ENCODE data around the gene LRMDA. TPM values are rescaled to one million over a fixed set of nuclear protein-coding genes. Genes with fewer than 3 reads are reported as not detected.

LRMDA gene
- total RNA-seq, 3 donors from 2014 or later: 8.3 to 17.1 (median 11.1) TPM

GRCh38 chr10:76296957-76297356 is 865.5 kb downstream of the LRMDA start:
- H3K27ac ChIP-seq: no peak overlapping the region
- no peak for DNase-seq (ENCODE audit: low spot score in 2 of 2)

GRCh38 chr10:76297358-76297757 is 865.9 kb downstream of the LRMDA start:
- Histone ChIP-seq H3K4me1 (no peaks in the 10 kb centered on the region), H3K27ac (no peak overlapping the region), H3K4me3 (no peak overlapping the region), H3K36me3 (no peaks in the 10 kb centered on the region), H3K9me3 (no peaks in the 10 kb centered on the region), H3K27me3 (no peaks in the 10 kb centered on the region)
- intact Hi-C loops (cut with DNase I; ENCODE audit: low total_unique reads): no loop called here
- TF ChIP-seq CTCF (IDR thresholded peaks at IDR 0.05) (no peak), POLR2A (IDR thresholded peaks at IDR 0.05) (no peak), POLR2AphosphoS5 (IDR thresholded peaks at IDR 0.05) (no peak)
- DNase-seq (ENCODE audit: low spot score in 2 of 2): no peak

More at GRCh38 chr10:76296957-76297356, 865.5 kb downstream of the LRMDA start:
- no peak for TF ChIP-seq CTCF (IDR thresholded peaks at IDR 0.05)
- TF ChIP-seq POLR2AphosphoS5 (IDR thresholded peaks at IDR 0.05): no peak
- TF ChIP-seq POLR2A (IDR thresholded peaks at IDR 0.05): no peak
- H3K36me3 ChIP-seq: no peaks in the 10 kb centered on the region
- no peaks in the 10 kb centered on the region for H3K4me1 ChIP-seq
- H3K27me3 ChIP-seq: no peaks in the 10 kb centered on the region
- intact Hi-C loops (cut with DNase I; ENCODE audit: low total_unique reads): no loop called here
- no peak overlapping the region for H3K4me3 ChIP-seq
- no peaks in the 10 kb centered on the region for H3K9me3 ChIP-seq

- no peak overlapping the region for H3K4me3 ChIP-seq
- H3K27ac ChIP-seq: no peak overlapping the region
- H3K36me3 ChIP-seq: no peaks in the 10 kb centered on the region
- no peak for TF ChIP-seq CTCF (IDR thresholded peaks at IDR 0.05)
- TF ChIP-seq POLR2A (IDR thresholded peaks at IDR 0.05): no peak
- TF ChIP-seq POLR2AphosphoS5 (IDR thresholded peaks at IDR 0.05): no peak
- no peaks in the 10 kb centered on the region for H3K9me3 ChIP-seq
- DNase-seq (ENCODE audit: low spot score in 2 of 2): no peak
- no peaks in the 10 kb centered on the region for H3K27me3 ChIP-seq
- intact Hi-C loops (cut with DNase I; ENCODE audit: low total_unique reads): no loop called here
- no peaks in the 10 kb centered on the region for H3K4me1 ChIP-seq
Measured at GRCh38 chr10:76297780-76298281, 866.4 kb downstream of the LRMDA start.

GRCh38 chr10:76298329-76298728 is 866.9 kb downstream of the LRMDA start:
- Histone ChIP-seq H3K4me1 (no peaks in the 10 kb centered on the region), H3K27me3 (no peaks in the 10 kb centered on the region), H3K36me3 (no peaks in the 10 kb centered on the region), H3K27ac (no peak overlapping the region), H3K9me3 (no peaks in the 10 kb centered on the region), H3K4me3 (no peak overlapping the region)
- intact Hi-C loops (cut with DNase I; ENCODE audit: low total_unique reads): no loop called here
- no peak for DNase-seq (ENCODE audit: low spot score in 2 of 2)
- no peak for TF ChIP-seq POLR2A (IDR thresholded peaks at IDR 0.05)
- no peak for TF ChIP-seq POLR2AphosphoS5 (IDR thresholded peaks at IDR 0.05)
- no peak for TF ChIP-seq CTCF (IDR thresholded peaks at IDR 0.05)

GRCh38 chr10:76299501-76299900 is 868.1 kb downstream of the LRMDA start:
- H3K4me3 ChIP-seq: no peak overlapping the region
- no peak for TF ChIP-seq CTCF (IDR thresholded peaks at IDR 0.05)
- TF ChIP-seq POLR2AphosphoS5 (IDR thresholded peaks at IDR 0.05): no peak
- TF ChIP-seq POLR2A (IDR thresholded peaks at IDR 0.05): no peak
- H3K27me3 ChIP-seq: no peaks in the 10 kb centered on the region
- no peaks in the 10 kb centered on the region for H3K4me1 ChIP-seq
- H3K27ac ChIP-seq: no peak overlapping the region
- no peaks in the 10 kb centered on the region for H3K9me3 ChIP-seq
- H3K36me3 ChIP-seq: no peaks in the 10 kb centered on the region
- intact Hi-C loops (cut with DNase I; ENCODE audit: low total_unique reads): no loop called here
- DNase-seq (ENCODE audit: low spot score in 2 of 2): no peak
